Measurements from ENCODE around the gene OR52E6.

The OR52E6 gene

DNA sequence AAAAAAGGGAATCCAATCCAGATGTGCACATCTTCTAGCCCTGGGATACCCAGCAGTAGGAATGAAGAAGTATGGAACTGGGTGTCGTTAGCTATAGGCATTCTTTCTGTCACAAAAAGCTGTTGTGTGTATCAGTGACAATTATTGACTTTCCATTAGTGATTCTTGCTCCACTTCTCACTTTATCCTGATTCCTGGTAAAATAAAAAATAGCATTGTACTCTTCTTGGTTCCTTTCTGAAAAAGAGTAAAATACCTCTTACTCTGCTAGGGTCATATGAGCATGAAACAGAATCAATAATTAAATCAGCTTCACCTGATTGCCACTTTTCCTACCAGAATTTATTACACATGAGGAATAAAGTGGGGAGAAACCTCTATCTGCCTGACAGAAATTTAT, at the start of gene OR52E6:
OR52E6 (minus strand) TSS at position 101 of the 400 bp plus-strand sequence; CDS start at position 101, 0 bp downstream.
- TF ChIP-seq CTCF (IDR thresholded peaks at IDR 0.05; ENCODE audit: low read depth, low read length), result no peak
- no peak within 1 kb of the TSS for H3K4me3 ChIP-seq (ENCODE audit: low read depth, low read length)
- no peak for DNase-seq (ENCODE audit: low read depth, low spot score)
- in situ Hi-C loops (cut with HindIII; ENCODE audit: low sequenced_read_pairs), result no loop called here

- in situ Hi-C loops (cut with HindIII; ENCODE audit: low sequenced_read_pairs), result no loop called here
- H3K4me3 ChIP-seq (ENCODE audit: low read depth, low read length), result no peak overlapping the region
- DNase-seq (ENCODE audit: low read depth, low spot score), result peak; percentile 4
- TF ChIP-seq CTCF (IDR thresholded peaks at IDR 0.05; ENCODE audit: low read depth, low read length), result peak; percentile 24
These were observed 49.6 kb upstream of the OR52E6 start for GRCh38 chr11:5891216-5891800.

GRCh38 chr11:5887661-5888060, 46.0 kb upstream of the OR52E6 start:
- no peak for TF ChIP-seq CTCF (IDR thresholded peaks at IDR 0.05; ENCODE audit: low read depth, low read length)
- in situ Hi-C loops (cut with HindIII; ENCODE audit: low sequenced_read_pairs), result no loop called here
- H3K4me3 ChIP-seq (ENCODE audit: low read depth, low read length), result no peak overlapping the region
- no peak for DNase-seq (ENCODE audit: low read depth, low spot score)

DNA sequence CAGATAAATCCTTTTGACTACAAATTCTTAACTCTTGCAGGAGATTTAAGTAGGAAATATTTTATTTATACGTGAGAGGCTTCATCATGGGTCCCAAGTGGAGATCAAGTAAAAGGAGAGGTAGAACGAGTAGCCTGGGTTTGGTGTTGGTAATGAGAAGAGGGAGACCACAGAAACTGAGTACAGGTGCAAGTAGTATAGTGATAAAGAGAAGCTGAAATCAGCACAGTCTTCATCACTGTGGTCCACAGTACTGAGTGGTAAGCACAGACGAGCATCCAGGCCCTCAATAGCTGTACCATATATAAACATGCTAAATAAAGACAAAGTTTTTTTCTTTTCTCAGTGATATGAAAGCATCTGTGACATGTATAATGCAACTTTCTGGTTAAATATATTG, 45.5 kb upstream of the OR52E6 start:
- no peak for DNase-seq (ENCODE audit: low read depth, low spot score)
- in situ Hi-C loops (cut with HindIII; ENCODE audit: low sequenced_read_pairs), result no loop called here
- TF ChIP-seq CTCF (IDR thresholded peaks at IDR 0.05; ENCODE audit: low read depth, low read length), result no peak
- no peak overlapping the region for H3K4me3 ChIP-seq (ENCODE audit: low read depth, low read length)

GRCh38 chr11:5881756-5882155, 40.1 kb upstream of the OR52E6 start:
- no peak overlapping the region for H3K4me3 ChIP-seq (ENCODE audit: low read depth, low read length)
- in situ Hi-C loops (cut with HindIII; ENCODE audit: low sequenced_read_pairs), result no loop called here
- DNase-seq (ENCODE audit: low read depth, low spot score), result no peak
- TF ChIP-seq CTCF (IDR thresholded peaks at IDR 0.05; ENCODE audit: low read depth, low read length), result no peak

DNA sequence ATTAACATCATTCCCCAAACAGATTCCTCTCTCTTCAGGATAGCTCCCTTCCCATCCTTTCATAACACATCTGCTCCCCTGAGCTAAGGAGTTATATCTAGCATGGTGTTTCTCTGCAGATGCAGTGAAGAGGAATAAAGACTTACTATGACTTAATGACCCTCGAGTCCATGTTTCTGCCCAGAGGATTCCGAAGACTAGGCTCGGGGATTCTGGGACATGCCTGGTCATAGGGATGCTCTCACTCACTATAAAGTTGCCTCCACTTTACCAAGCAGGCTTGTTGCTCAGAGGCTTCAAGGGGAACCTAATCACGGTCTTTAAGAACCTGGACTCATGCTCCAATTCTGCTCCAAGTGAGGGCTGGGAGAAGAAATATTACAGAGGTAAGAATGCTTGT, 38.6 kb upstream of the OR52E6 start, which contains the start of gene OR52E4:
OR52E4 (plus strand) TSS at position 301 of the 400 bp plus-strand sequence. CDS start 3,664 bp downstream, outside the sequence.
- no peak for TF ChIP-seq CTCF (IDR thresholded peaks at IDR 0.05; ENCODE audit: low read depth, low read length)
- no peak within 1 kb of the TSS for H3K4me3 ChIP-seq (ENCODE audit: low read depth, low read length)
- no peak for DNase-seq (ENCODE audit: low read depth, low spot score)
- in situ Hi-C loops (cut with HindIII; ENCODE audit: low sequenced_read_pairs), result no loop called here

All from astrocyte of the spinal cord (primary cell).